Peyer's patch (tissue), 4 donors: ENCODE measurements around the gene PGGHG.

Experiments
- CTCF ChIP-seq, 6 experiments: fragments of 450-650 bp in 4 of 6; fragments of 200-600 bp in 2 of 6; sonication (generic) in 1 of 6; IDR thresholded peaks; one replicate each; pipeline ENCODE4 v1.5.1; 2017 to 2019; ENCODE audit warnings: antibody characterized with exemption in 6 of 6, mild to moderate bottlenecking in 3 of 6, moderate library complexity in 1 of 6
- POLR2A ChIP-seq, 2 donors: fragments of 450-650 bp; IDR thresholded peaks; one replicate each; pipeline ENCODE4 v1.5.1; 2017; ENCODE audit warnings: antibody characterized with exemption in 2 of 2, mild to moderate bottlenecking in 2 of 2, moderate library complexity in 2 of 2

- TF ChIP-seq CTCF (IDR thresholded peaks at IDR 0.05) (no peak), POLR2A (IDR thresholded peaks at IDR 0.05) (no peak)
These were observed 3.5 kb downstream of the PGGHG start for GRCh38 chr11:292211-293121.
